GM12878 (cell line): ENCODE results near the gene GGT1. TPM values are rescaled to one million over a fixed set of nuclear protein-coding genes. Genes with fewer than 3 reads are reported as not detected.
"Not testable (repeated sequence)": the region's sequence is repeated elsewhere in the genome, so short reads cannot be mapped to it uniquely, and the experiment has no call there.

Source experiments
- ATAC-seq: fragments of 200-7000 bp; cut with Tn5 transposase; 3 replicates; pipeline ENCODE4 v1.9.1; 2020; ENCODE audit warnings: mild to moderate bottlenecking, moderate library complexity
- BruUV-seq: library from RNA; stranded (reverse); fragments of 400-500 nt; replicated peaks from 2 replicates; lab custom pipeline; 2021; lab: Mats Ljungman, UMichigan
- CTCF ChIA-PET: fragments of 300-600 bp; sonication (Branson Sonifier 250); formaldehyde crosslinking; extraction: SDS; loops from one replicate; lab custom pipeline; 2021; ENCODE audit warnings: inconsistent platforms; lab: Yijun Ruan, JAX
- POLR2A ChIA-PET: fragments of 350-600 bp; formaldehyde crosslinking; extraction: SDS; loops from one replicate; lab custom pipeline; 2021; ENCODE audit warnings: inconsistent platforms; lab: Charles Lee
- RAD21 ChIA-PET: fragments of 300-600 bp; sonication (Branson Sonifier 250); formaldehyde crosslinking; loops from one replicate; lab custom pipeline; 2023; ENCODE audit warnings: antibody characterized with exemption; ENCODE audit not compliant: unreplicated experiment; lab: Charles Lee
- SMC1A ChIA-PET: fragments of 300-600 bp; sonication (Branson Sonifier 250); formaldehyde crosslinking; loops from one replicate; lab custom pipeline; 2023; ENCODE audit not compliant: unreplicated experiment, uncharacterized antibody; lab: Charles Lee
- DNase-seq: peaks from one replicate; pipeline ENCODE4 v3.0.0-alpha.2; 2011; ENCODE audit warnings: low read depth, low spot score
- FAIRE-seq: peaks from 3 replicates; lab custom pipeline; 2011; peaks lifted over from hg19 to GRCh38; lab: Jason Lieb, UNC
- H2AFZ ChIP-seq: 2 replicates; pipeline ENCODE4 v1.6.0; 2011; ENCODE audit warnings: low read depth, low read length, control low read depth; ENCODE audit not compliant: control insufficient read depth
- H3K27ac ChIP-seq: 2 replicates; pipeline ENCODE4 v1.5.1; 2011; ENCODE audit warnings: control low read depth; ENCODE audit not compliant: control insufficient read depth, insufficient read depth
- H3K27me3 ChIP-seq, 2 experiments: replicated peaks in 1 of 2; 2 replicates each; pipeline versions ENCODE4 v1.6.0 to v1.6.1; 2011; ENCODE audit warnings: low read length in 1 of 2; ENCODE audit not compliant: control insufficient read depth in 2 of 2, insufficient read depth in 2 of 2
- H3K36me3 ChIP-seq, 2 experiments: 2 replicates each; pipeline ENCODE4 v1.5.1; 2011; ENCODE audit warnings: low read length in 1 of 2; ENCODE audit not compliant: control insufficient read depth in 2 of 2, insufficient read depth in 2 of 2
- H3K4me1 ChIP-seq: 2 replicates; pipeline ENCODE4 v1.6.1; 2011; ENCODE audit warnings: mild to moderate bottlenecking, low read length, moderate library complexity, mixed read lengths; ENCODE audit not compliant: control insufficient read depth, insufficient read depth
- H3K4me2 ChIP-seq: 2 replicates; pipeline ENCODE4 v1.6.0; 2011; ENCODE audit warnings: control low read depth; ENCODE audit not compliant: control insufficient read depth, insufficient read depth
- H3K4me3 ChIP-seq: fragments of 200-600 bp; sonication (generic); 2 replicates; pipeline ENCODE4 v1.5.1; 2016
- H3K79me2 ChIP-seq: 2 replicates; pipeline ENCODE4 v1.6.0; 2011; ENCODE audit warnings: low read length; ENCODE audit not compliant: control insufficient read depth, insufficient read depth
- H3K9ac ChIP-seq: 2 replicates; pipeline ENCODE4 v1.8.0; 2011; ENCODE audit warnings: low read length, control low read depth, mixed read lengths; ENCODE audit not compliant: control insufficient read depth, insufficient read depth
- H3K9me3 ChIP-seq: replicated peaks from 3 replicates; pipeline ENCODE4 v1.5.1; 2011; ENCODE audit warnings: mild to moderate bottlenecking, low read length; ENCODE audit not compliant: control insufficient read depth, insufficient read depth
- H4K20me1 ChIP-seq: 2 replicates; pipeline ENCODE4 v1.6.0; 2011; ENCODE audit not compliant: control insufficient read depth, insufficient read depth
- BCLAF1 ChIP-seq: fragments of 450-650 bp; IDR thresholded peaks from 2 replicates; pipeline ENCODE4 v1.6.1; 2017; ENCODE audit warnings: antibody characterized with exemption, mild to moderate bottlenecking, moderate library complexity
- CBX3 ChIP-seq: fragments of 200-600 bp; sonication (generic); IDR thresholded peaks from 2 replicates; pipeline ENCODE4 v1.6.1; 2016; ENCODE audit warnings: low read depth, borderline replicate concordance
- NFIC ChIP-seq: IDR thresholded peaks from 2 replicates; pipeline ENCODE4 v1.6.1; 2012; ENCODE audit warnings: low read depth, mild to moderate bottlenecking, inconsistent platforms, low read length, moderate library complexity
- TCF12 ChIP-seq: IDR thresholded peaks from 2 replicates; pipeline ENCODE4 v1.6.1; 2011; ENCODE audit warnings: low read depth, mild to moderate bottlenecking, low read length
- WGBS: methylation state at CpG from one replicate; pipeline ENCODE4 v1.1.6; 2016; ENCODE audit warnings: low lambda C conversion rate; ENCODE audit not compliant: insufficient replicate concordance, insufficient coverage; ENCODE audit errors: missing lambda C conversion rate; 5-methylcytosine and 5-hydroxymethylcytosine counted together
- in situ Hi-C: fragments of 300-500 bp; cut with MboI; formaldehyde crosslinking; loops from 9 replicates; pipeline ENCODE4 v1.14.3; 2018; ENCODE audit warnings: mixed read lengths
- intact Hi-C: fragments of 100-400 bp; cut with micrococcal nuclease; formaldehyde crosslinking; loops from one replicate; pipeline ENCODE4 v1.14.2; 2022; ENCODE audit not compliant: unreplicated experiment
- polyA plus RNA-seq, 11 experiments: library from polyadenylated mRNA; depleted of rRNA in 4 of 11; unstranded in 6 of 11; stranded (reverse) in 5 of 11; fragments of >200 nt; fragmentation: Nextera tagmentation in 4 of 11; fragmentation: Illumina TruSeq in 1 of 11; extraction: Ambion mirVana in 4 of 11; extraction: Trizol in 1 of 11; gene quantifications; 1 replicate in 1 of 11; 2 replicates in 10 of 11; pipeline versions ENCODE4 v1.2.1 to v1.2.3, GENCODE V29; 2011 to 2016; ENCODE audit warnings: inconsistent platforms in 2 of 11, missing spikeins in 2 of 11, low read depth in 1 of 11
- total RNA-seq, 4 experiments: library from RNA; depleted of rRNA in 3 of 4; stranded (reverse); fragments of >200 nt in 3 of 4; fragmentation: Illumina TruSeq in 1 of 4; extraction: Trizol in 1 of 4; gene quantifications; 2 replicates each; pipeline versions ENCODE4 v1.2.1 to v1.2.3, GENCODE V29; 2013 to 2021

Gene GGT1
- total and polyA plus RNA-seq, 10 of the 15 experiments (the other 5 are each of a cell fraction or from before 2014, with no cell fraction given), result 0.47 to 26.6 (median 9.1) TPM

- TF ChIP-seq BCLAF1, result no peak
- no peak for TF ChIP-seq CBX3
- no peak for TF ChIP-seq TCF12
- no peak for TF ChIP-seq NFIC
Observed at GRCh38 chr22:24592851-24593558, 10.0 kb upstream of the GGT1 start, which contains the start of gene LRRC75B (continued).

DNA sequence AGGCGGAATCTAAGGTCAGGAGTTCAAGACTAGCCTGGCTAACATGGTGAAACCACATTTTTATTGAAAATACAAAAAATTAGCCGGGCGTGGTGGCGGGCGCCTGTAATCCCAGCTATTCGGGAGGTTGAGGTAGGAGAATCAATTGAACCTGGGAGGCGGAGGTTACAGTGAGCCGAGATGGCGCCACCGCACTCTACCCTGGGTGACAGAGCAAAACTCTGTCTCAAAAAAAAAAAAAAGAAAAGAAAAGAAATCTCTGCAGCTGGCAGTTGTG is 9.5 kb upstream of the GGT1 start:
- POLR2A ChIA-PET, H2AFZ ChIP-seq: not testable (repeated sequence)

More for the DNA sequence above, 9.5 kb upstream of the GGT1 start:
- ATAC-seq, H3K9me3 ChIP-seq, BruUV-seq, H3K27me3 ChIP-seq, SMC1A ChIA-PET, H3K36me3 ChIP-seq, in situ Hi-C loops, intact Hi-C loops, H3K4me1 ChIP-seq, H3K79me2 ChIP-seq, H3K9ac ChIP-seq, DNase-seq, FAIRE-seq, H3K4me2 ChIP-seq, H4K20me1 ChIP-seq, H3K27ac ChIP-seq: not testable (repeated sequence)
- 0 out of 2 replicates have a peak overlapping the region, but pooled peaks have one; percentile 65 for H3K4me3 ChIP-seq
- ChIA-PET RAD21 (interaction anchor here (0.6 kb wide), 1 partner anchor 12 kb away, joined by 3 read pairs; no protein-coding TSS in a partner anchor), CTCF (interaction anchor here (1.0 kb wide), 1 partner anchor 42 kb away, joined by 3 read pairs; no protein-coding TSS in a partner anchor)
- 94% methylated on average over 7 of the region's 10 CpGs for WGBS
